Panc1 (cell line): Measurements from ENCODE around the gene PCNT. TPM values are rescaled to one million over a fixed set of nuclear protein-coding genes. Genes with fewer than 3 reads are reported as not detected.

Experiments used
- ATAC-seq: fragments of 200-7000 bp; cut with Tn5 transposase; 2 replicates; pipeline ENCODE4 v1.9.1; 2020; ENCODE audit warnings: mild to moderate bottlenecking, moderate library complexity
- BruUV-seq: library from RNA; stranded (reverse); fragments of 400-500 nt; replicated peaks from 2 replicates; lab custom pipeline; 2021; lab: Mats Ljungman, UMichigan
- CTCF ChIA-PET: fragments of 300-600 bp; sonication (Branson Sonifier 250); formaldehyde crosslinking; loops from one replicate; lab custom pipeline; 2022; ENCODE audit warnings: antibody characterized with exemption; lab: Charles Lee
- POLR2A ChIA-PET: fragments of 300-600 bp; sonication (Branson Sonifier 250); formaldehyde crosslinking; loops from one replicate; lab custom pipeline; 2022; ENCODE audit warnings: antibody characterized with exemption; lab: Charles Lee
- DNase-seq: peaks from one replicate; pipeline ENCODE4 v3.0.0-alpha.2; 2010; ENCODE audit warnings: low read depth, low spot score
- H3K27ac ChIP-seq: 2 replicates; pipeline ENCODE4 v1.5.1; 2011; ENCODE audit warnings: mild to moderate bottlenecking, low read length, inconsistent platforms
- H3K27me3 ChIP-seq: fragments of 200-500 bp; sonication (Bioruptor generic); 2 replicates; pipeline ENCODE4 v1.6.0; 2014; ENCODE audit warnings: low read length, inconsistent platforms; ENCODE audit not compliant: control insufficient read depth, insufficient read depth
- H3K36me3 ChIP-seq: fragments of 200-500 bp; sonication (Bioruptor generic); 2 replicates; pipeline ENCODE4 v1.5.1; 2014; ENCODE audit warnings: inconsistent platforms, mild to moderate bottlenecking, low read length, moderate library complexity; ENCODE audit not compliant: control insufficient read depth, insufficient read depth
- H3K4me1 ChIP-seq: 2 replicates; pipeline ENCODE4 v1.5.1; 2011; ENCODE audit warnings: inconsistent platforms, mild to moderate bottlenecking, low read length, moderate library complexity; ENCODE audit not compliant: control insufficient read depth, insufficient read depth
- H3K4me3 ChIP-seq, 2 experiments: 2 replicates each; pipeline ENCODE4 v1.5.1; 2011 to 2012; ENCODE audit warnings: low read depth in 2 of 2, low read length in 2 of 2, mild to moderate bottlenecking in 2 of 2, inconsistent platforms in 1 of 2, moderate library complexity in 1 of 2
- H3K9me3 ChIP-seq: fragments of 200-500 bp; sonication (Bioruptor generic); 2 replicates; pipeline ENCODE4 v1.5.1; 2014; ENCODE audit warnings: low read depth, mild to moderate bottlenecking, inconsistent platforms, low read length, moderate library complexity; ENCODE audit not compliant: control insufficient read depth, insufficient read depth
- POLR2AphosphoS5 ChIP-seq: IDR thresholded peaks from 2 replicates; pipeline ENCODE4 v1.6.1; 2012; ENCODE audit warnings: mild to moderate bottlenecking, low read depth, low read length, moderate library complexity
- SIN3A ChIP-seq: IDR thresholded peaks from 2 replicates; pipeline ENCODE4 v1.6.1; 2012; ENCODE audit warnings: low read depth, mild to moderate bottlenecking, low read length, moderate library complexity, borderline replicate concordance; ENCODE audit not compliant: insufficient read depth
- TCF7L2 ChIP-seq: IDR thresholded peaks from 2 replicates; pipeline ENCODE4 v1.6.1; 2011; ENCODE audit warnings: mild to moderate bottlenecking, low read depth, low read length, inconsistent platforms
- in situ Hi-C: cut with HindIII; loops from 2 replicates; pipeline ENCODE4 v1.10.0; 2016; ENCODE audit warnings: low sequenced_read_pairs, low pct_unique_long_range_greater_than_20kb
- intact Hi-C: fragments of 100-400 bp; cut with micrococcal nuclease; formaldehyde crosslinking; loops from one replicate; pipeline ENCODE4 v1.10.0; 2022; ENCODE audit not compliant: unreplicated experiment
- total RNA-seq: library from RNA; stranded (reverse); gene quantifications from one replicate; pipeline ENCODE4 v1.2.1, GENCODE V29; 2021; ENCODE audit not compliant: unreplicated experiment
- TF ChIP-seq, protein P1 (sequence below), 2 experiments: IDR thresholded peaks; 2 replicates each; pipeline ENCODE4 v1.6.1; 2011 to 2012; ENCODE audit warnings: low read depth in 2 of 2, control low read depth in 1 of 2, low read length in 1 of 2, mild to moderate bottlenecking in 1 of 2, moderate library complexity in 1 of 2; ENCODE audit not compliant: insufficient read depth in 1 of 2
- TF ChIP-seq, protein P2 (sequence below): fragments of 450-650 bp; IDR thresholded peaks from 2 replicates; pipeline ENCODE4 v1.5.1; 2017; ENCODE audit warnings: mild to moderate bottlenecking

Gene PCNT
- total RNA-seq, 1 experiment from 2014 or later: 44.3 TPM

DNA sequence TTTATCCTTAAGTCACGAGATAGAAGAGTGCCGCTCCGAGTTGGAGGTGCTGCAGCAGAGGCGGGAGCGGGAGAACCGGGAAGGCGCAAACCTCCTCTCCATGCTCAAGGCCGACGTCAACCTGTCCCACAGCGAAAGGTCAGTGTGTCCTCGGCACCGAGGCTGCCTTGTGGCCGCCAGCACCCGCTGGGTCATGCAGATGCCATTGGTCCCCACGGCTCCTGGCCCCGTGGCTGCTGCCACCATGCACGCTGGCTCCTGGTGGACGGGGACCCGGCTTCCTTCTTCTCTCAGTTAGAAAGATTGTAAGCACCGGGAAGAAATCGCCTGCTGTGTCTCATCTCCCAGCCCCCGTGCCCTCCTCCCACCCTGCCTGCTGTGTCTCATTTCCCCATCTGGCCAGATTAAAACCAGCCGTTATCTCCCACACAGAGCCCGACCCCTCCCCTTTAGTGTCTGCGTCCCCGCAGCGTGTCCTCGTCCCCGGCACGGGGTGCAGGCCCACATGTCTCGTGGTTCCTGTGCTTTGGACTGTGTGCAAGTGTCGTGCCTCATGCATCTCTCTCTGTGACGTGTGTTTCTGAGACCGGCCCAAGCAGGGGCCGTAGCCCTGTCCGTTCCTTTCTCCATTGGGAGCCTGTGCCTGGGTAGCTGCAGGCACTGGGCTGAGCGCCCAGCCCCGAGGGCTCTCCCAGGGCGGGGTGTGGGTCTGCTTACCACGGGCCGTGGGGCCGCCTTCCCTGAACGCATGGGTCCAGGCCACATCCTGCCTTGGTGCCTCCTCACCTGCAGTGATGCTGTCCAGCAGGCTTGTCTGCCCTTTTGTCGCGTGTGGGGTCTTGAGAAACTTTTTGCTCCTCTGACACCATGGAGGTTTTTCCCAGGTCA is 62.1 kb downstream of the PCNT start:
- ChIA-PET CTCF (no interaction called here), POLR2A (no interaction called here)
- ATAC-seq: no peak
- intact Hi-C loops (no loop called here), in situ Hi-C loops (no loop called here)
- no peaks in the 10 kb centered on the region for H3K9me3 ChIP-seq
- no peak for DNase-seq
- no peaks in the 10 kb centered on the region for H3K4me1 ChIP-seq
- no peaks in the 10 kb centered on the region for H3K36me3 ChIP-seq
- BruUV-seq: no TSS peak
- no peaks in the 10 kb centered on the region for H3K27me3 ChIP-seq
- no peak overlapping the region for H3K4me3 ChIP-seq
- H3K27ac ChIP-seq: no peak overlapping the region
- TF ChIP-seq SIN3A (no peak), POLR2AphosphoS5 (no peak), TCF7L2 (no peak)
- TF ChIP-seq, protein P1, sequence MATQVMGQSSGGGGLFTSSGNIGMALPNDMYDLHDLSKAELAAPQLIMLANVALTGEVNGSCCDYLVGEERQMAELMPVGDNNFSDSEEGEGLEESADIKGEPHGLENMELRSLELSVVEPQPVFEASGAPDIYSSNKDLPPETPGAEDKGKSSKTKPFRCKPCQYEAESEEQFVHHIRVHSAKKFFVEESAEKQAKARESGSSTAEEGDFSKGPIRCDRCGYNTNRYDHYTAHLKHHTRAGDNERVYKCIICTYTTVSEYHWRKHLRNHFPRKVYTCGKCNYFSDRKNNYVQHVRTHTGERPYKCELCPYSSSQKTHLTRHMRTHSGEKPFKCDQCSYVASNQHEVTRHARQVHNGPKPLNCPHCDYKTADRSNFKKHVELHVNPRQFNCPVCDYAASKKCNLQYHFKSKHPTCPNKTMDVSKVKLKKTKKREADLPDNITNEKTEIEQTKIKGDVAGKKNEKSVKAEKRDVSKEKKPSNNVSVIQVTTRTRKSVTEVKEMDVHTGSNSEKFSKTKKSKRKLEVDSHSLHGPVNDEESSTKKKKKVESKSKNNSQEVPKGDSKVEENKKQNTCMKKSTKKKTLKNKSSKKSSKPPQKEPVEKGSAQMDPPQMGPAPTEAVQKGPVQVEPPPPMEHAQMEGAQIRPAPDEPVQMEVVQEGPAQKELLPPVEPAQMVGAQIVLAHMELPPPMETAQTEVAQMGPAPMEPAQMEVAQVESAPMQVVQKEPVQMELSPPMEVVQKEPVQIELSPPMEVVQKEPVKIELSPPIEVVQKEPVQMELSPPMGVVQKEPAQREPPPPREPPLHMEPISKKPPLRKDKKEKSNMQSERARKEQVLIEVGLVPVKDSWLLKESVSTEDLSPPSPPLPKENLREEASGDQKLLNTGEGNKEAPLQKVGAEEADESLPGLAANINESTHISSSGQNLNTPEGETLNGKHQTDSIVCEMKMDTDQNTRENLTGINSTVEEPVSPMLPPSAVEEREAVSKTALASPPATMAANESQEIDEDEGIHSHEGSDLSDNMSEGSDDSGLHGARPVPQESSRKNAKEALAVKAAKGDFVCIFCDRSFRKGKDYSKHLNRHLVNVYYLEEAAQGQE (IDR thresholded peaks at IDR 0.05; ENCODE audit: insufficient read depth in 1 of 2, low read depth in 2 of 2, low read length in 1 of 2): no peak
- TF ChIP-seq, protein P2, sequence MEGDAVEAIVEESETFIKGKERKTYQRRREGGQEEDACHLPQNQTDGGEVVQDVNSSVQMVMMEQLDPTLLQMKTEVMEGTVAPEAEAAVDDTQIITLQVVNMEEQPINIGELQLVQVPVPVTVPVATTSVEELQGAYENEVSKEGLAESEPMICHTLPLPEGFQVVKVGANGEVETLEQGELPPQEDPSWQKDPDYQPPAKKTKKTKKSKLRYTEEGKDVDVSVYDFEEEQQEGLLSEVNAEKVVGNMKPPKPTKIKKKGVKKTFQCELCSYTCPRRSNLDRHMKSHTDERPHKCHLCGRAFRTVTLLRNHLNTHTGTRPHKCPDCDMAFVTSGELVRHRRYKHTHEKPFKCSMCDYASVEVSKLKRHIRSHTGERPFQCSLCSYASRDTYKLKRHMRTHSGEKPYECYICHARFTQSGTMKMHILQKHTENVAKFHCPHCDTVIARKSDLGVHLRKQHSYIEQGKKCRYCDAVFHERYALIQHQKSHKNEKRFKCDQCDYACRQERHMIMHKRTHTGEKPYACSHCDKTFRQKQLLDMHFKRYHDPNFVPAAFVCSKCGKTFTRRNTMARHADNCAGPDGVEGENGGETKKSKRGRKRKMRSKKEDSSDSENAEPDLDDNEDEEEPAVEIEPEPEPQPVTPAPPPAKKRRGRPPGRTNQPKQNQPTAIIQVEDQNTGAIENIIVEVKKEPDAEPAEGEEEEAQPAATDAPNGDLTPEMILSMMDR: no peak

DNA sequence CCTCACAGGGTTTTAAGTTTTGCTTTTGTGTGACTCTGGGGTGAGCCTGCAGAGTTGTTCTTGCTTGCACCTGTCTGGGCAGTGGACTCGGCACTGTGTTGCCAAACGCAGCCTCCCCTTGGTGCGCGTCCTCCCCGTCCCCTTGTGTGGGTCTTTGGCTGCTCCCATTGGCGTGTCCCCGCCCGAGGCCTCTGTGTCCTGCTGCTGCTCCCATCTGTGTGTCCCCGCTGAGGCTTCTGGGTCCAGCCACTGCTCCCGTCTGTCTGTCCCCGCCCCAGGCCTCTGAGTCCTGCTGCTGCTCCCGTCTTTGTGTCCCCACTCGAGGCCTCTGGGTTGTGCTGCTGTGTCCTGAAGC is 62.8 kb downstream of the PCNT start:
- no peak overlapping the region for H3K27ac ChIP-seq
- H3K9me3 ChIP-seq: no peaks in the 10 kb centered on the region
- ATAC-seq (no peak), DNase-seq (no peak)
- BruUV-seq: no TSS peak
- TF ChIP-seq POLR2AphosphoS5 (no peak), TCF7L2 (no peak), SIN3A (no peak)
- TF ChIP-seq, protein P1 (IDR thresholded peaks at IDR 0.05; ENCODE audit: insufficient read depth in 1 of 2, low read depth in 2 of 2, low read length in 1 of 2): no peak
- TF ChIP-seq, protein P2: no peak
- H3K27me3 ChIP-seq: no peaks in the 10 kb centered on the region
- no peaks in the 10 kb centered on the region for H3K4me1 ChIP-seq
- ChIA-PET CTCF (no interaction called here), POLR2A (no interaction called here)
- intact Hi-C loops: no loop called here
- in situ Hi-C loops: no loop called here
- H3K36me3 ChIP-seq: no peaks in the 10 kb centered on the region
- H3K4me3 ChIP-seq: no peak overlapping the region
